KMS-11 (cell line): Measurements from ENCODE around the gene ATE1.

ENCODE experiments used
- H2AFZ ChIP-seq: fragments of 200-600 bp; sonication (generic); 2 replicates; pipeline ENCODE4 v1.6.1; 2016; ENCODE audit warnings: antibody characterized with exemption, mixed run types, low read depth
- H3K27ac ChIP-seq: fragments of 200-600 bp; sonication (generic); 2 replicates; pipeline ENCODE4 v1.6.1; 2016; ENCODE audit warnings: mild to moderate bottlenecking, mixed run types
- H3K27me3 ChIP-seq: fragments of 200-600 bp; sonication (generic); 2 replicates; pipeline ENCODE4 v1.6.1; 2017; ENCODE audit warnings: mild to moderate bottlenecking, low read depth, mixed run types, moderate library complexity; ENCODE audit not compliant: insufficient read depth
- H3K36me3 ChIP-seq: fragments of 200-600 bp; sonication (generic); 2 replicates; pipeline ENCODE4 v1.6.1; 2017; ENCODE audit warnings: mild to moderate bottlenecking, mixed run types; ENCODE audit not compliant: insufficient read depth
- H3K4me1 ChIP-seq: fragments of 200-600 bp; sonication (generic); 2 replicates; pipeline ENCODE4 v1.6.1; 2016; ENCODE audit warnings: mild to moderate bottlenecking, low read depth, mixed run types; ENCODE audit not compliant: poor library complexity, severe bottlenecking
- H3K4me2 ChIP-seq: fragments of 200-600 bp; sonication (generic); 2 replicates; pipeline ENCODE4 v1.7.0; 2016; ENCODE audit warnings: mild to moderate bottlenecking, mixed run types
- H3K4me3 ChIP-seq: fragments of 200-600 bp; sonication (generic); IDR thresholded peaks from 2 replicates; pipeline ENCODE4 v1.6.1; 2017; ENCODE audit warnings: low read depth, low read length, mixed read lengths; ENCODE audit not compliant: insufficient read depth
- H3K79me2 ChIP-seq: fragments of 200-600 bp; sonication (generic); 2 replicates; pipeline ENCODE4 v1.6.1; 2016; ENCODE audit warnings: low read depth, mixed run types; ENCODE audit not compliant: insufficient read depth
- H3K9ac ChIP-seq: fragments of 200-600 bp; sonication (generic); 2 replicates; pipeline ENCODE4 v1.6.1; 2016; ENCODE audit warnings: mild to moderate bottlenecking, mixed run types
- H4K20me1 ChIP-seq: fragments of 200-600 bp; sonication (generic); 2 replicates; pipeline ENCODE4 v1.6.1; 2016; ENCODE audit warnings: mild to moderate bottlenecking, mixed run types; ENCODE audit not compliant: insufficient read depth
- TF ChIP-seq, protein P1 (sequence below): fragments of 200-600 bp; sonication (generic); conservative IDR thresholded peaks from 2 replicates; pipeline ENCODE4 v1.6.1; 2017; ENCODE audit warnings: low read depth, mild to moderate bottlenecking, antibody characterized with exemption, low read length, moderate library complexity, mixed read lengths

Gene ATE1

DNA sequence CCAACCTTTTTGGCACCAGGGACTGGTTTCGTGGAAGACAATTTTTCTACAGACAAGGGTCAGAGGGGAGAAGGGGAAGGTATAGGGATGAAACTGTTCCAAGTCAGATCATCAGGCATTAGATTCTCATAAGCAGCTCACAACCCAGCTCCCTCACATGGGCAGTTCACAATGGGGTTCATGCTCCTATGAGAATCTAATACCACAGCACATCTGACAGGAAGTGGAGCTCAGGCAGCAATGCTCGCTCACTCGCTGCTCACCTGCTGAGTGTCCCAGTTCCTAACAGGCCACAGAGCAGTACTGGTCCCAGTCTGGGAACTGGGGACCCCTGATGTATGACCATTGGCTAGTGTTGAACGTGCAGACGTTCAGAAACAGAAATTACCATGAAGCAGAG lies 63.7 kb downstream of the ATE1 start:
- no peak overlapping the region for H3K4me2 ChIP-seq
- no peaks in the 10 kb centered on the region for H4K20me1 ChIP-seq
- no peaks in the 10 kb centered on the region for H3K27me3 ChIP-seq
- no peaks in the 10 kb centered on the region for H3K36me3 ChIP-seq
- no peak overlapping the region for H3K27ac ChIP-seq
- H3K4me3 ChIP-seq: no peak overlapping the region
- no peak overlapping the region for H3K9ac ChIP-seq
- H3K79me2 ChIP-seq: no peaks in the 10 kb centered on the region
- no peak overlapping the region for H2AFZ ChIP-seq
- no peaks in the 10 kb centered on the region for H3K4me1 ChIP-seq
- TF ChIP-seq, protein P1, sequence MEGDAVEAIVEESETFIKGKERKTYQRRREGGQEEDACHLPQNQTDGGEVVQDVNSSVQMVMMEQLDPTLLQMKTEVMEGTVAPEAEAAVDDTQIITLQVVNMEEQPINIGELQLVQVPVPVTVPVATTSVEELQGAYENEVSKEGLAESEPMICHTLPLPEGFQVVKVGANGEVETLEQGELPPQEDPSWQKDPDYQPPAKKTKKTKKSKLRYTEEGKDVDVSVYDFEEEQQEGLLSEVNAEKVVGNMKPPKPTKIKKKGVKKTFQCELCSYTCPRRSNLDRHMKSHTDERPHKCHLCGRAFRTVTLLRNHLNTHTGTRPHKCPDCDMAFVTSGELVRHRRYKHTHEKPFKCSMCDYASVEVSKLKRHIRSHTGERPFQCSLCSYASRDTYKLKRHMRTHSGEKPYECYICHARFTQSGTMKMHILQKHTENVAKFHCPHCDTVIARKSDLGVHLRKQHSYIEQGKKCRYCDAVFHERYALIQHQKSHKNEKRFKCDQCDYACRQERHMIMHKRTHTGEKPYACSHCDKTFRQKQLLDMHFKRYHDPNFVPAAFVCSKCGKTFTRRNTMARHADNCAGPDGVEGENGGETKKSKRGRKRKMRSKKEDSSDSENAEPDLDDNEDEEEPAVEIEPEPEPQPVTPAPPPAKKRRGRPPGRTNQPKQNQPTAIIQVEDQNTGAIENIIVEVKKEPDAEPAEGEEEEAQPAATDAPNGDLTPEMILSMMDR: no peak

DNA sequence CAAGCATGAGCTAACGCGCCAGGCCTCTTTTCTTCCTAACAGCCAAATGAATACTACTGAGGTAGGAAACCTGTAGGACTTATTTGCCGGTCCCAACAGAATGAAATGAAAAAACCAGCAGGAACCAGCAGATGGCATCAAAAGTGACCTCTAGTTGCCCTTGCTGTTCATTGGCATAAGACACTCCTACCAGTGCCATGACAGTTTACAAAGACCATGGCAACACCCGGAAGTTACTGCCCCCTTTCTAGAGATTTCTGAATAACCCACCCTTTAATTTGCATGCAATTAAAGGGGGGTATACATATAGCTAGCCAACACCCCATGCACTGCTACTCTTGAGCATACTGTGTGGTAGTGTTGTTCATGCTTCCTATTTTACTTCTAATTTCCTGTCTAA lies 65.2 kb downstream of the ATE1 start:
- H3K27ac ChIP-seq: no peak overlapping the region
- H3K4me2 ChIP-seq: no peak overlapping the region
- H3K79me2 ChIP-seq: no peaks in the 10 kb centered on the region
- TF ChIP-seq, protein P1: no peak
- no peak overlapping the region for H3K9ac ChIP-seq
- no peak overlapping the region for H3K4me3 ChIP-seq
- no peaks in the 10 kb centered on the region for H3K4me1 ChIP-seq
- H3K36me3 ChIP-seq: no peaks in the 10 kb centered on the region
- no peak overlapping the region for H2AFZ ChIP-seq
- no peaks in the 10 kb centered on the region for H3K27me3 ChIP-seq
- H4K20me1 ChIP-seq: no peaks in the 10 kb centered on the region

DNA sequence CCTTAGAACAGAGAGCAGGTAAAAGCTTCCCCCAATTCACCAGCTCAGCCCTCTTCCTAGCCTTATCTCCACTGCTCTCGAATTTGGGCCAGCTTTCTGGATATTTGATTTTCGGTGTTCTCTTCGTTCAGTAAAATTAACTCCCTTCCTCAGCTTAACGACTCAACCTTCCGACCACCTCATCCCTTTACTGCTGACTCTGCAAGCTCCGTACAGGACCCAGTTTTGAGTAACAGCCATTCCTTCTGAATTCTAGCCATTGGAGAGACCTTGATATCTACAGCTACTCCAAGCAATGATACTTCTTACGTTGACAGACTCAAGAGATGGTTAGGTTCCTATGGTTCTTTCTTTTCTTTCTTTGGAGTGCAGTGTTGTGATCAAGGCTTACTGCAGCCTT lies 65.8 kb downstream of the ATE1 start:
- Histone ChIP-seq H3K9ac (no peak overlapping the region), H3K4me2 (no peak overlapping the region), H3K79me2 (no peaks in the 10 kb centered on the region), H3K4me1 (no peaks in the 10 kb centered on the region), H3K4me3 (no peak overlapping the region), H3K36me3 (no peaks in the 10 kb centered on the region), H3K27ac (no peak overlapping the region), H4K20me1 (no peaks in the 10 kb centered on the region), H2AFZ (no peak overlapping the region), H3K27me3 (no peaks in the 10 kb centered on the region)
- TF ChIP-seq, protein P1: no peak

DNA sequence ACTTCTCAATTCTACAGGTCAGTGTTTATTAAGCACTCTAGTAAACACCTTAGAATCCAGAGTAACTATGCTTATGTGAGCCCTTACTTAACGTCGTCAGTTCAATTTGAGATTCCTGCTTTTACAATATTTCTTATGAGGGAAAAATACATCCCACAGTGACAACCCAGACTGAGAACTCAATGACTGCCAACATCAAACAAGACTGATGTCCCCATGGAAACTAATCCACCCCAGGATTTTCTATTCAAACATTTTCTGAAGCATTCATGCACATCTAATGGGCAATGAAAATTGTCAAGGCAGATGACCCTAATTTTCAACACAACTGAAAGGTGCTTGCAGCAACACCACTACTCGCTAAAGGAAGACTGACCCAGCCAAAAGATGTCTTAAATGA lies 67.0 kb downstream of the ATE1 start:
- Histone ChIP-seq H3K27me3 (no peaks in the 10 kb centered on the region), H3K79me2 (no peaks in the 10 kb centered on the region), H3K4me3 (no peak overlapping the region), H3K4me2 (no peak overlapping the region), H3K27ac (no peak overlapping the region), H3K9ac (no peak overlapping the region), H2AFZ (no peak overlapping the region), H3K36me3 (no peaks in the 10 kb centered on the region), H4K20me1 (no peaks in the 10 kb centered on the region), H3K4me1 (no peaks in the 10 kb centered on the region)
- TF ChIP-seq, protein P1: no peak
